ENCODE measurements around the gene GABBR2. TPM values are rescaled to one million over a fixed set of nuclear protein-coding genes. Genes with fewer than 3 reads are reported as not detected.

GABBR2 gene
- total and polyA plus RNA-seq, 2 experiments from 2014 or later, result 0.89 to 1.3 TPM

DNA sequence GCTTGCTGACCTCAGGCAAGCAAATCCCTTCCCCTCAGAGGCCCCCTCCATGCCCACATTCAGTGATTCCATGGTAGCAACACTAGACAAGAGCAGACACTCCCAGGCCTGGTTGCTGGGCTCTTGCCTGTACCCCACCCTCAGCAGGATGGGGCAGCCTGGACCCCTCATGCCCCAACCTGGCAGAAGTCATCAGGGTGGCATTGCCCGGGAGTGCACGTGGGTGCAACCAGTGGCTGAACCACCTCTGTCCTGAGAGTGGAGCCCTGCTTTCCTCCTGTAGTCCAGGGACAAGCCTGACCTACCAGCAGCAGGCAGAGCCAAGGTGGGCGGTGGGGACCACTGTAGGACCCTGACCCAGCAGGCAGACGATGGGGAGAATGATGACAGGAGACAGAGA, 387.5 kb downstream of the GABBR2 start:
- H3K27me3 ChIP-seq (ENCODE audit: insufficient read depth), result no peaks in the 10 kb centered on the region
- H3K27ac ChIP-seq (ENCODE audit: low read depth), result no peak overlapping the region
- no peaks in the 10 kb centered on the region for H3F3A ChIP-seq (replicated peaks; ENCODE audit: low read depth)
- Mint-ChIP-seq H3K9me3 (no peaks in the 10 kb centered on the region), H3K36me3 (ENCODE audit: low read depth) (no peaks in the 10 kb centered on the region), H3K27me3 (ENCODE audit: insufficient read depth, low read depth, poor library complexity) (peaks cover 13% of the 10 kb centered on the region), H3K4me3 (no peak overlapping the region), H3K4me1 (no peaks in the 10 kb centered on the region), H3K27ac (no peak overlapping the region)
- no peaks in the 10 kb centered on the region for H4K20me1 ChIP-seq (replicated peaks; ENCODE audit: insufficient read depth)
- H2AFZ ChIP-seq, result no peak overlapping the region
- H3K9me2 ChIP-seq (ENCODE audit: insufficient read depth), result no peaks in the 10 kb centered on the region
- no peaks in the 10 kb centered on the region for H3K79me2 ChIP-seq (replicated peaks; ENCODE audit: insufficient read depth)
- H3K4me3 ChIP-seq, result no peak overlapping the region
- no peaks in the 10 kb centered on the region for H3K36me3 ChIP-seq (ENCODE audit: insufficient read depth)
- TF ChIP-seq NANOG (IDR thresholded peaks at IDR 0.05; ENCODE audit: borderline replicate concordance) (no peak), STAT1 (IDR thresholded peaks at IDR 0.05; ENCODE audit: unreplicated experiment) (no peak), EZH2phosphoT487 (IDR thresholded peaks at IDR 0.05; ENCODE audit: unreplicated experiment) (no peak), CREB1 (CRISPR knock-in tag; IDR thresholded peaks at IDR 0.05; ENCODE audit: low read depth) (no peak), ZNF114 (CRISPR knock-in tag; IDR thresholded peaks at IDR 0.05) (no peak)
- TF ChIP-seq, protein P1, sequence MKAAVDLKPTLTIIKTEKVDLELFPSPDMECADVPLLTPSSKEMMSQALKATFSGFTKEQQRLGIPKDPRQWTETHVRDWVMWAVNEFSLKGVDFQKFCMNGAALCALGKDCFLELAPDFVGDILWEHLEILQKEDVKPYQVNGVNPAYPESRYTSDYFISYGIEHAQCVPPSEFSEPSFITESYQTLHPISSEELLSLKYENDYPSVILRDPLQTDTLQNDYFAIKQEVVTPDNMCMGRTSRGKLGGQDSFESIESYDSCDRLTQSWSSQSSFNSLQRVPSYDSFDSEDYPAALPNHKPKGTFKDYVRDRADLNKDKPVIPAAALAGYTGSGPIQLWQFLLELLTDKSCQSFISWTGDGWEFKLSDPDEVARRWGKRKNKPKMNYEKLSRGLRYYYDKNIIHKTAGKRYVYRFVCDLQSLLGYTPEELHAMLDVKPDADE (IDR thresholded peaks at IDR 0.05), result no peak
- TF ChIP-seq, protein P2, sequence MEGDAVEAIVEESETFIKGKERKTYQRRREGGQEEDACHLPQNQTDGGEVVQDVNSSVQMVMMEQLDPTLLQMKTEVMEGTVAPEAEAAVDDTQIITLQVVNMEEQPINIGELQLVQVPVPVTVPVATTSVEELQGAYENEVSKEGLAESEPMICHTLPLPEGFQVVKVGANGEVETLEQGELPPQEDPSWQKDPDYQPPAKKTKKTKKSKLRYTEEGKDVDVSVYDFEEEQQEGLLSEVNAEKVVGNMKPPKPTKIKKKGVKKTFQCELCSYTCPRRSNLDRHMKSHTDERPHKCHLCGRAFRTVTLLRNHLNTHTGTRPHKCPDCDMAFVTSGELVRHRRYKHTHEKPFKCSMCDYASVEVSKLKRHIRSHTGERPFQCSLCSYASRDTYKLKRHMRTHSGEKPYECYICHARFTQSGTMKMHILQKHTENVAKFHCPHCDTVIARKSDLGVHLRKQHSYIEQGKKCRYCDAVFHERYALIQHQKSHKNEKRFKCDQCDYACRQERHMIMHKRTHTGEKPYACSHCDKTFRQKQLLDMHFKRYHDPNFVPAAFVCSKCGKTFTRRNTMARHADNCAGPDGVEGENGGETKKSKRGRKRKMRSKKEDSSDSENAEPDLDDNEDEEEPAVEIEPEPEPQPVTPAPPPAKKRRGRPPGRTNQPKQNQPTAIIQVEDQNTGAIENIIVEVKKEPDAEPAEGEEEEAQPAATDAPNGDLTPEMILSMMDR (conservative IDR thresholded peaks at IDR 0.05; ENCODE audit: low read depth in 2 of 2), result no peak
- DNase-seq (ENCODE audit: low spot score) (no peak), ATAC-seq (no peak)
- no peaks in the 10 kb centered on the region for H3K4me1 ChIP-seq (ENCODE audit: insufficient read depth)
- H3K4me2 ChIP-seq, result no peak overlapping the region

GRCh38 chr9:98318834-98319478, 389.8 kb downstream of the GABBR2 start:
- Mint-ChIP-seq H3K36me3 (ENCODE audit: low read depth) (no peaks in the 10 kb centered on the region), H3K27ac (no peak overlapping the region), H3K4me1 (peaks cover 12% of the 10 kb centered on the region; the same call in 2 of the 3 replicates), H3K9me3 (no peaks in the 10 kb centered on the region), H3K27me3 (ENCODE audit: insufficient read depth, low read depth, poor library complexity) (peaks cover 8% of the 10 kb centered on the region), H3K4me3 (no peak overlapping the region)
- Histone ChIP-seq H3K9me2 (ENCODE audit: insufficient read depth) (no peaks in the 10 kb centered on the region), H3K4me3 (no peak overlapping the region), H4K20me1 (replicated peaks; ENCODE audit: insufficient read depth) (no peaks in the 10 kb centered on the region), H3K79me2 (replicated peaks; ENCODE audit: insufficient read depth) (no peaks in the 10 kb centered on the region), H3K36me3 (ENCODE audit: insufficient read depth) (no peaks in the 10 kb centered on the region), H3K4me2 (no peak overlapping the region), H3F3A (replicated peaks; ENCODE audit: low read depth) (no peaks in the 10 kb centered on the region), H2AFZ (no peak overlapping the region), H3K4me1 (ENCODE audit: insufficient read depth) (peaks cover 11% of the 10 kb centered on the region; the same call in 1 of the 2 replicates), H3K27ac (ENCODE audit: low read depth) (no peak overlapping the region), H3K27me3 (ENCODE audit: insufficient read depth) (no peaks in the 10 kb centered on the region)
- ATAC-seq, result no peak
- DNase-seq (ENCODE audit: low spot score), result no peak
- TF ChIP-seq ZNF114 (CRISPR knock-in tag; IDR thresholded peaks at IDR 0.05) (no peak), STAT1 (IDR thresholded peaks at IDR 0.05; ENCODE audit: unreplicated experiment) (no peak), JUNB (IDR thresholded peaks at IDR 0.05; ENCODE audit: unreplicated experiment) (no peak), EZH2 (IDR thresholded peaks at IDR 0.05; ENCODE audit: low read depth, unreplicated experiment) (no peak), EZH2phosphoT487 (IDR thresholded peaks at IDR 0.05; ENCODE audit: unreplicated experiment) (no peak), POLR2AphosphoS5 (IDR thresholded peaks at IDR 0.05; ENCODE audit: low read depth) (no peak), ZNF331 (CRISPR knock-in tag; IDR thresholded peaks at IDR 0.05; ENCODE audit: low read depth) (no peak), REST (IDR thresholded peaks at IDR 0.05; ENCODE audit: unreplicated experiment) (no peak), CREB1 (CRISPR knock-in tag; IDR thresholded peaks at IDR 0.05; ENCODE audit: low read depth) (no peak), NANOG (IDR thresholded peaks at IDR 0.05; ENCODE audit: borderline replicate concordance) (no peak)
- TF ChIP-seq, protein P1 (IDR thresholded peaks at IDR 0.05), result no peak
- TF ChIP-seq, protein P2 (conservative IDR thresholded peaks at IDR 0.05; ENCODE audit: low read depth in 2 of 2), result no peak

Measured in GM23338 (cell line).